HG03457 (cell line): Measurements from ENCODE around the gene IL22RA1.

Source experiments
- ATAC-seq: cut with Tn5 transposase; IDR thresholded peaks from one replicate; pipeline ENCODE4 v1.9.1; 2021; ENCODE audit warnings: moderate number of reproducible peaks; ENCODE audit not compliant: unreplicated experiment

Gene IL22RA1

GRCh38 chr1:24142546-24143534 is at the start of gene IL22RA1:
IL22RA1 (minus strand) TSS chr1:24143140; CDS start chr1:24143082, 58 bp downstream.
- ATAC-seq = no peak

GRCh38 chr1:24191860-24192259 is 48.9 kb upstream of the IL22RA1 start:
- no peak for ATAC-seq

GRCh38 chr1:24190983-24191461 is 48.1 kb upstream of the IL22RA1 start:
- ATAC-seq = peak; percentile 50

DNA sequence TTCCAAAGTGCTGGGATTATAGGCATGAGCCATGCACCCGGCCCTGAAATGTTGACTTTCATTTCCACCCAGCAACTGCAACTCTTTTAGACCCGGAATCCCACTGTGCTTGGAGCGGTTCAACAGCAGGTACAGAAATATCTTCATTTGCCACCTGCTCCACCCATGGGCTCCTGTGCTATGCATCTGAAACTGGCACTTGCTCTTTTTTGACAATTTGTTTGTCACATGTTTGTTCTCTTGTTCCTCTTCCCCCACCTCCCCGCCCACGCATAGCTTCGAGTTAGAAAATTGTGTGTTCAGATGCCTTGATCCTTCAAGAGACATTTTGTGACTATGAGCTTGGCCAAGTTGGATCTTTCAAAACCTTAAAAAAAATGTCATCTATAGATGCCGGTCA is 46.6 kb upstream of the IL22RA1 start:
- ATAC-seq = no peak

DNA sequence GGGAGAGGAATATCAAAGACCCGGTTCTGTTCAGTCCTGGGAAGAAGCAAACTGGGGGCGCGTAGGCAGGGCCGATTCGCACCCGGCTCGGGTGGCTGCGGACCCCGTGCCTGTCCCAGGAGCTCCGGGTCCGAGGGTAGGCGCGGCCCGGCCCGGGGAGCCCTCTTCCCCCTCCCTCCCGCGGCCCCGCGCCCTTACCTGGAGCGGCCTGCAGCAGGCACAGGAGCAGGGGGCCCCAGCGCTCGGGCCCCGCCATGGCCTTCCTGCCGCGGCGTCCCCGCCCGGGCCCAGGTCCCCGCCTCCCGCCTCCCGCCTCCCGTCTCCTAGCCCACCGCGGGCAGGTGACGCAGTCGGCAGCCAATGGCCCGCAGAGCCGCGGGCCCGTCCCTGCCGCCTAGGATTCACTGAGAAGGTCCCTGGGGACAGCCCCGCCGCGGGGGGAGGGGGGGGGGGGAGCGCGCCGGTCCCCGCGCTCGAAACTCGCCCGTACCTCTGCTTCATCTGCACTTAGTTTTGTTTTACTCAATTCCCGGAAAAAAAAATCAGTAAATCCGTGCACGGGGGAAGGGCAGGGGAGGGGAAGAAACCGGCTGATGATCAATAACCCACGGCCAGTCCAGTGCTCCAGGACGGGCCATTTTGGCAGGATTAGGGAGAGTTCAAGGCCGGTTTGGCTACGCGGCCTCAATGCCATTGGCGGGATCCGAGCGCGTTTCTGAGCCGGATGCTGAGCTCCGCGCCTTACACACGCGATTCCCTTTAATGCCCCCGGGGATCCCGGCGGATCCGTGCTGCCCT is 44.3 kb upstream of the IL22RA1 start, which contains the start of gene IFNLR1:
IFNLR1 (minus strand) TSS at position 297 of the 798 bp plus-strand sequence; CDS start at position 256, 41 bp downstream.
- ATAC-seq = no peak

DNA sequence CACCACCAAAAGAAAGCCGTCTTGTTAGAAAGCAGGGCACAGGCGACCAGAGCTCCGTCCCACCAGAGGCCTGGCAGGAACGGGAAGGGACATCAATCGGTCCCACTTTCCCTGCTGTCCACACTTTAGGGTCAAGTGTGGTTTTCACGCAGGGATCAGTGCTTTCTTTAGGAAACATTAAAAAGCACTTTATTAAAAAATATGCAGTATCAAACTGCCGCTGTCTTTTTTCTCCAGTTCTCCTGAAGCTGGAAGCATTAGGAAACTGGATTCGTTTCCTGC is 43.7 kb upstream of the IL22RA1 start:
- ATAC-seq = no peak

GRCh38 chr1:24186031-24186710 is 43.2 kb upstream of the IL22RA1 start:
- ATAC-seq = no peak

GRCh38 chr1:24185076-24185475 is 42.1 kb upstream of the IL22RA1 start:
- ATAC-seq = no peak

DNA sequence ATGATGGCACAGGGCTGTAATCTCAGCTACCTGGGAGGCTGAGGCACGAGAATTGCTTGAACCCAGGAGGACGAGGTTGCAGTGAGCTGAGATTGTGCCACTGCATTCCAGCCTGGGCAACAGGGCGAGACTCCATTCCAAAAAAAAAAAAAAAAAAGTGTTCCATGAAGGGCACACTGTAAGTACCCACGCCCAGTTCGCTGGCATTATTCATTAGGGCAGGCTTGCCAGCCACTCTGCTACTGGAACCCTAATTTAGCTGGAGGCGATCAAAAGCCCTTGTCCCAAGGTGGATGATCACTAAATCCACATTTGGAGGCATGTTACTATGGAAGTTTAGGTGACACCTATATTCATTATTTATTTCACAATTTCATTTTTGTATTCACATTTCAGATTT is 39.1 kb upstream of the IL22RA1 start:
- ATAC-seq = no peak

DNA sequence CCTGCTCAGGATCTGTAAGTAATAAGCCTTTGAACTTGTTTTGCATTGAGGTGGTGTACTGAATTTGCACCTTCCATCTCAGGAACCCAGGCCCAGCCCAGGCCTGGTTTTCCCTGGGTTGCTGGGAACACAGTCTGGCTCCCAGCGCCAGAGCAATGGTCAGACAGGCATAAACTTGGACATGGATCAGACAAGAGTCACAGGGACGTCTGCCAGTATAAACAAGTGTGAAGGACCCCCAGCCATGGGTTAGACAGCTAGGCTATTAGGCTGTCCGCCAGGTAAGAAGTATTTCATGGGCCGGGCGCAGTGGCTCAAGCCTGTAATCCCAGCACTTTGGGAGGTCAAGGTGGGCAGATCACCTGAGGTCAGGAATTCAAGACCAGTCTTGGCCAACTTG is 38.7 kb upstream of the IL22RA1 start:
- ATAC-seq = no peak

DNA sequence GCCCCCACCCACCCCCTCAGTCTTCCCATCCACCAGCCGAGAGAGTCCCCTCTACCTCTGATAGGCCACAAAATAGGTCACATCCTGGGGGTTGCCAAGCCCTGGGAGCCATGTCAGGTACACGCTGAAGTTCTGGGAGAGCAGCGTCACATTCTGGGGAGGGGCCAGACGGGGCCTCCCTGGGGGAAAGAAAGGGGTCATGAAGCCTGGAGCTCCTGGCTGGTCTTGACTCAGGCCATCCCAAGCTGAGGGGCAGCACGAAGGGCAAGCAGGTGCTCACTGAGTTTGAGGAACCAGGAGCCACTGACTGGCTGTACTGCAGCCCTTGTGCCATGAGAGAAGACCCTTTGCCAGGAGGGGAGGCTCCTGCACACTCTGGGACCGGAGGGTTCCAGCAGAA is 37.7 kb upstream of the IL22RA1 start:
- no peak for ATAC-seq

DNA sequence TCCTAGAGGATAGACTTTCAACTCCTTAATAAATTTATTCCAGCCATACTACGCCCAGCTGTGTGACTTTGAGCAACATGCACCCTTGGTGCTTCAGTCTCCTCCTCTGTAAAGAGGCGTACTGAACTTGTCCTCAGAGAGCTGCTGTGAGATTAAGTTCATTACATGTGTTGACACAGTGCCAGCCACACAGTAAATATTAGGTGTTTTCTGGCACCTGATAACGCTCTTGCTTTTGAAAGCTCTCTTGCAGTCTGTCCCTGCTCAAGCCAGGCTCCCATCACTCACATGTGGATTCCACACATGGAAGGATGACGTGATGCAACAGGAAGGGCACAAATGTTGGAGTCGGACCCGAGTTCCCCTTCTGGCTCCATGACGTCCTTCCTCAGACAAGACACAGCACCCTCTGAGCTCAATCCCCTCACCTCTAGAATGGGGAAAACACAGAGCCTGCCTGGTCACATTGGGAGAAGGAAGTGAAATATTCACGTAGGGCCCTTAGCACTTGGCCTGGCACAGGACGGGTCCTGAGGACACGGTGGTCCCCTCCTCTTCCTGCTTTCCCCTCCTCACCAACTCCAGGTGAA is 36.4 kb upstream of the IL22RA1 start:
- ATAC-seq = no peak

DNA sequence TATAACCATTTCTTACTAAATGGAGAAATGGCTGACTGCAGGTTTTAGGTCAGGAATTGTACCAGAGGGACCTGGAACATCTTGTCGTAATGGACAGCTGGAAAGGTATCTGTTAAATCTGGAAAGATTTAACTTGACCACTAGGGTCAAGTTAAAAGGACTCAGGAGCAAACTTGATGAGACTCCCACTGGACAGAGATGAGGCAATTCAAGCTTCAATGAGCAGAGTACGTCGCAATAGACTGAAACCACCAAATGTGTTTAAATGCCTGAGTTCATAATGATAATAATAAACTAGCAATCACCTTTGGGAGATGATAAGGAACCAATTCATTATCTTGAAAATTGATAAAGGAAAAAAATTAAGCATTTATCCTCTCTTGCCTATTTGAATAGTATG is 35.5 kb upstream of the IL22RA1 start:
- no peak for ATAC-seq

- no peak for ATAC-seq
Measured at GRCh38 chr1:24177161-24177560, 34.2 kb upstream of the IL22RA1 start.

DNA sequence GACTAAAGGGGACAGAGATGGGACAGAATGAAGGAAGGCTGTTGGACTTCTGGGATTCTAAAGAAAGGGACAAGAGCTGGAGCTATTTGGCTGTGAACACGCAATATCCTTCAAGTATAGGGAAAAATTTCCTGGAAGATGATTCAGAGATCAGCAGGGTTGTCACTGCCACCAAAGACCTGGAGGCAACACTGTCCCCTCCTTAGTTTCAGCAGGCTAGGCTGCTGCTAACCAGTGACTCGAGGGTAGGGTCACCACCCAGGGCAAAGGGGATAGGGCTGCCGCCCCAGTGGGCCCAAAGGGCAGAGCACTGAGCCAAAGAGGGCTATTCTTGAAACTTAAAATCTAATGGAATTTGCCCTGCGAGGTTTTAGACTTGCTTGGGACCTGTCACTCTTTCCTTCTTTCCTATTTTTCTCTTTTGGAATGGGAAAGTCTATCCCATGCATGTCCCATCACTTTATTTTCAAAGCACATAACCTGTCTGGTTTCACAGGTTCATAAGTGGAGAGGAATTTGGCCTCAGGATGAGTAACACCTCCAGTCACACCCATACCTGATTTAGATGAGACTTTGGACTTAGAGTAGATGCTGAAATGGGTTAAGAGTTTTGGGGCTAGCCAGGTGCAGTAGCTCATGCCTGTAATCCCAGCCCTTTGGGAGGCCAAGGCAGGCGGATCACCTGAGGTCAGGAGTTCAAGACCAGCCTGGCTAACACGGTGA is 32.3 kb upstream of the IL22RA1 start:
- no peak for ATAC-seq

DNA sequence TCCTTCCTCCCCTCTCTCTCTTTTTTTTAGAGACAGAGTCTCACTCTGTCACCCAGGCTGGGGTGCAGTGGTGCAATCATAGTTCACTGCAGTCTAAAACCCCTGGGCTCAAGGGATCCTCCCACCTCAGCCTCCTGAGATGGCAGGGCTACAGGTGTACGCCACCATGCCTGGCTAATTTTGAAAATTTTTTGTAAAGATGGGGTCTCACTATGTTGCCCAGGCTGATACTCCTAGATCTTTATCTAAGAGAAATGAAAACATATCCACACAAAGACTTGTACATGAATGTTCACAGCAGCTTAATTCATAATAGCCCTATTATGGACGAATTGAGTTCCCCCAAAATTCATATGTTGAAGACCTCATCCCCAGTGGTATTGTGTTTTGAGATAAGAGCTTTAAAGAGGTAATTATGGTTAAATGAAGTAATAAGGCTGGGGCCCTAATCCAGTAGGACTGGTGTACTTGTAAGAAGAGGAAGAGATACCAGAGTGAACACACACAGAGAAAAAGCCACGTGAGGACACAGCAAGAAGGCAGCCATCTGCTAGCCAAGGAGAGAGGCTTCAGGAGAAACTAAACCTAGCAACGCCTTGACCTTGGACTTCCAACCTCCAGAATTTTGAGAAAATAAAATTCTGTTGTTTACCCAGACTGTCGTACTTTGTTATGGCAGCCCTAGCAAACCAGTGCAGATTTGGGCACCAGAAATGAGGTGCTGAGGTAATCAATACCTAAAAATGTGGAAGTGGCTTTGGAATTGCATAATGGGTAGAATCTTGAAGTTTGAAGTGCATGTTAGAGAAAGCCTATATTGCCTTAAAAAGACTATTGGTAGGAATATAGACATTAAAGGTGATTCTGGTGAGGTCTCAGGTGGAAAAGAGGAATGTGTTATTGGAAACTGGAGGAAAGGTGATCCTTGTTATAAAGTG is 31.0 kb upstream of the IL22RA1 start:
- no peak for ATAC-seq

GRCh38 chr1:24172598-24172997 is 29.7 kb upstream of the IL22RA1 start:
- no peak for ATAC-seq

GRCh38 chr1:24169286-24169685 is 26.3 kb upstream of the IL22RA1 start:
- no peak for ATAC-seq

DNA sequence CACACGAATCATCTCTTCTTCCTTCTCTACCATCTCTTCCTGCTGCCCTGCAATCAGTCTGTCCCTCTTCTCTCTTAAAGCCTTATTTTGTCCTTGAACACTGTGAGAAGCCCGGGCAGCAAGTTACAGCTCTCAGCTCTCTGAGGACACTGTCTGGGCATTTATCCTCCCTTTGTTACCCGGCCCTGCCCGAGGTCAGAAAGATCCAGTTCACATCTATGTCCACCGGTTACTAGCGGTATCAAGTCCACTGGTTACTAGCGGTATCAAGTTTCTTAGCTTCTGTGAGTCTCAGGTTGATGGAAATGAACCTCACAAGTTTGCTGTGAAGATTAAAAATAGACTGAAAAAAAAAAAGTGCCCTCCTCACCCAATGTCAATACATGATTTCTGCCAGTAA is 25.3 kb upstream of the IL22RA1 start:
- ATAC-seq = no peak
